IMR-90 (cell line): ENCODE results near the gene NAP1L5.

Experiments used
- BHLHE40 ChIP-seq: fragments of 150-350 bp; IDR thresholded peaks from 2 replicates; pipeline ENCODE4 v1.6.1; 2016; ENCODE audit warnings: mild to moderate bottlenecking, low read depth, low read length
- CEBPB ChIP-seq: IDR thresholded peaks from 2 replicates; pipeline ENCODE4 v1.6.1; 2012; ENCODE audit warnings: low read depth, low read length, improper control_type of control experiment
- FOS ChIP-seq: fragments of 150-350 bp; IDR thresholded peaks from 2 replicates; pipeline ENCODE4 v1.6.1; 2016; ENCODE audit warnings: low read depth, low read length
- MAFK ChIP-seq: IDR thresholded peaks from 2 replicates; pipeline ENCODE4 v1.6.1; 2012; ENCODE audit warnings: low read depth, low read length, improper control_type of control experiment
- MAZ ChIP-seq: IDR thresholded peaks from 2 replicates; pipeline ENCODE4 v1.6.1; 2012; ENCODE audit warnings: low read depth, mild to moderate bottlenecking, low read length, improper control_type of control experiment, moderate library complexity, borderline replicate concordance
- MXI1 ChIP-seq: IDR thresholded peaks from 2 replicates; pipeline ENCODE4 v1.6.1; 2012; ENCODE audit warnings: low read depth, mild to moderate bottlenecking, low read length, moderate library complexity, borderline replicate concordance
- NFE2L2 ChIP-seq: fragments of 150-350 bp; IDR thresholded peaks from 2 replicates; pipeline ENCODE4 v1.6.1; 2016; ENCODE audit warnings: low read depth, mild to moderate bottlenecking, low read length
- POLR2A ChIP-seq: IDR thresholded peaks from 2 replicates; pipeline ENCODE4 v1.6.1; 2012; ENCODE audit warnings: mild to moderate bottlenecking, low read depth, low read length
- RAD21 ChIP-seq: IDR thresholded peaks from 2 replicates; pipeline ENCODE4 v1.6.1; 2012; ENCODE audit warnings: low read length, improper control_type of control experiment
- RFX5 ChIP-seq: IDR thresholded peaks from 2 replicates; pipeline ENCODE4 v1.8.0; 2012; ENCODE audit warnings: low read depth, mild to moderate bottlenecking, low read length, moderate library complexity
- SMC3 ChIP-seq: fragments of 150-350 bp; IDR thresholded peaks from 2 replicates; pipeline ENCODE4 v1.6.1; 2016; ENCODE audit warnings: low read depth, mild to moderate bottlenecking, antibody characterized with exemption, low read length, moderate library complexity
- TF ChIP-seq, protein P1 (sequence below): conservative IDR thresholded peaks from 2 replicates; pipeline ENCODE4 v1.5.1; 2012; ENCODE audit warnings: mild to moderate bottlenecking, low read depth, low read length, improper control_type of control experiment
- TF ChIP-seq, protein P2 (sequence below): fragments of 150-350 bp; IDR thresholded peaks from 2 replicates; pipeline ENCODE4 v1.6.1; 2017; ENCODE audit warnings: mild to moderate bottlenecking, antibody characterized with exemption, low read length, low read depth
- TF ChIP-seq, protein P3 (sequence below): fragments of 150-350 bp; IDR thresholded peaks from 2 replicates; pipeline ENCODE4 v1.6.1; 2016; ENCODE audit warnings: low read depth, mild to moderate bottlenecking, low read length, moderate library complexity, borderline replicate concordance

DNA sequence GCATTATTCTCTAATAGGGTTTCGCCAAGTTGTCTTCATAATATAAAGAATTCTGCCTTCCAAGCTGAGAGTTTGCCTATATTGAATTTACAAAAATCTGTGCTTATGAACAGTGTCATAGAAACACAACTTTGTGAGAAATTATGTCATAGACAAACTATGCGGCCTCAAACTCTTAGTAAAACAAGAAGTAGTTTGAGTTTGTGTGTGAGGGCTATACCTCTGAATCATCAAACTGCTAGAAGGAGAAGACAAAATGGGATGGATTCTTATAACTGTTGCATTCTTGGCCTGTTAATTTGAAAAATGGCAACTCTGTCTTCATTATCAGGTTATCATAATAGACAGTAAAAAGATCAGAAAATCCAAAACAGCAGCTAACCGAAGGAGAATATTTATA, 46.1 kb upstream of the NAP1L5 start:
- TF ChIP-seq, protein P1, sequence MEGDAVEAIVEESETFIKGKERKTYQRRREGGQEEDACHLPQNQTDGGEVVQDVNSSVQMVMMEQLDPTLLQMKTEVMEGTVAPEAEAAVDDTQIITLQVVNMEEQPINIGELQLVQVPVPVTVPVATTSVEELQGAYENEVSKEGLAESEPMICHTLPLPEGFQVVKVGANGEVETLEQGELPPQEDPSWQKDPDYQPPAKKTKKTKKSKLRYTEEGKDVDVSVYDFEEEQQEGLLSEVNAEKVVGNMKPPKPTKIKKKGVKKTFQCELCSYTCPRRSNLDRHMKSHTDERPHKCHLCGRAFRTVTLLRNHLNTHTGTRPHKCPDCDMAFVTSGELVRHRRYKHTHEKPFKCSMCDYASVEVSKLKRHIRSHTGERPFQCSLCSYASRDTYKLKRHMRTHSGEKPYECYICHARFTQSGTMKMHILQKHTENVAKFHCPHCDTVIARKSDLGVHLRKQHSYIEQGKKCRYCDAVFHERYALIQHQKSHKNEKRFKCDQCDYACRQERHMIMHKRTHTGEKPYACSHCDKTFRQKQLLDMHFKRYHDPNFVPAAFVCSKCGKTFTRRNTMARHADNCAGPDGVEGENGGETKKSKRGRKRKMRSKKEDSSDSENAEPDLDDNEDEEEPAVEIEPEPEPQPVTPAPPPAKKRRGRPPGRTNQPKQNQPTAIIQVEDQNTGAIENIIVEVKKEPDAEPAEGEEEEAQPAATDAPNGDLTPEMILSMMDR = no peak
- TF ChIP-seq POLR2A (no peak), FOS (peak; percentile 58; the same call in 1 of the 2 replicates), MAFK (no peak), BHLHE40 (no peak), MXI1 (no peak), SMC3 (no peak), MAZ (no peak), RFX5 (no peak), RAD21 (no peak), CEBPB (no peak), NFE2L2 (no peak)
- TF ChIP-seq, protein P2, sequence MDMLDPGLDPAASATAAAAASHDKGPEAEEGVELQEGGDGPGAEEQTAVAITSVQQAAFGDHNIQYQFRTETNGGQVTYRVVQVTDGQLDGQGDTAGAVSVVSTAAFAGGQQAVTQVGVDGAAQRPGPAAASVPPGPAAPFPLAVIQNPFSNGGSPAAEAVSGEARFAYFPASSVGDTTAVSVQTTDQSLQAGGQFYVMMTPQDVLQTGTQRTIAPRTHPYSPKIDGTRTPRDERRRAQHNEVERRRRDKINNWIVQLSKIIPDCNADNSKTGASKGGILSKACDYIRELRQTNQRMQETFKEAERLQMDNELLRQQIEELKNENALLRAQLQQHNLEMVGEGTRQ = no peak
- TF ChIP-seq, protein P3, sequence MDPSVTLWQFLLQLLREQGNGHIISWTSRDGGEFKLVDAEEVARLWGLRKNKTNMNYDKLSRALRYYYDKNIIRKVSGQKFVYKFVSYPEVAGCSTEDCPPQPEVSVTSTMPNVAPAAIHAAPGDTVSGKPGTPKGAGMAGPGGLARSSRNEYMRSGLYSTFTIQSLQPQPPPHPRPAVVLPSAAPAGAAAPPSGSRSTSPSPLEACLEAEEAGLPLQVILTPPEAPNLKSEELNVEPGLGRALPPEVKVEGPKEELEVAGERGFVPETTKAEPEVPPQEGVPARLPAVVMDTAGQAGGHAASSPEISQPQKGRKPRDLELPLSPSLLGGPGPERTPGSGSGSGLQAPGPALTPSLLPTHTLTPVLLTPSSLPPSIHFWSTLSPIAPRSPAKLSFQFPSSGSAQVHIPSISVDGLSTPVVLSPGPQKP = no peak
